ENCODE measurements around the gene ALKBH5.

ALKBH5 gene

GRCh38 chr17:18191236-18191667 lies 7.6 kb downstream of the ALKBH5 start:
- peak overlapping the region; percentile 39; the same call in 1 of the 2 replicates for H3K27ac ChIP-seq (ENCODE audit: extremely low read depth, low read depth, low read length)
- no peak overlapping the region for H3K4me3 ChIP-seq (ENCODE audit: low read depth, low read length)
- TF ChIP-seq, protein P1, sequence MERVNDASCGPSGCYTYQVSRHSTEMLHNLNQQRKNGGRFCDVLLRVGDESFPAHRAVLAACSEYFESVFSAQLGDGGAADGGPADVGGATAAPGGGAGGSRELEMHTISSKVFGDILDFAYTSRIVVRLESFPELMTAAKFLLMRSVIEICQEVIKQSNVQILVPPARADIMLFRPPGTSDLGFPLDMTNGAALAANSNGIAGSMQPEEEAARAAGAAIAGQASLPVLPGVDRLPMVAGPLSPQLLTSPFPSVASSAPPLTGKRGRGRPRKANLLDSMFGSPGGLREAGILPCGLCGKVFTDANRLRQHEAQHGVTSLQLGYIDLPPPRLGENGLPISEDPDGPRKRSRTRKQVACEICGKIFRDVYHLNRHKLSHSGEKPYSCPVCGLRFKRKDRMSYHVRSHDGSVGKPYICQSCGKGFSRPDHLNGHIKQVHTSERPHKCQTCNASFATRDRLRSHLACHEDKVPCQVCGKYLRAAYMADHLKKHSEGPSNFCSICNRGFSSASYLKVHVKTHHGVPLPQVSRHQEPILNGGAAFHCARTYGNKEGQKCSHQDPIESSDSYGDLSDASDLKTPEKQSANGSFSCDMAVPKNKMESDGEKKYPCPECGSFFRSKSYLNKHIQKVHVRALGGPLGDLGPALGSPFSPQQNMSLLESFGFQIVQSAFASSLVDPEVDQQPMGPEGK (tag by site-specific recombination; IDR thresholded peaks at IDR 0.05) = no peak
- TF ChIP-seq ZNF449 (tag by site-specific recombination; IDR thresholded peaks at IDR 0.05) = peak; percentile 92
- ChIA-PET POLR2A (interaction anchor here (1.6 to 3.2 kb wide), 2 partner anchors 8 to 9 kb away, joined by 5 to 24 read pairs; partner anchors contain the start of gene ALKBH5), CTCF (interaction anchor here (1.1 to 1.4 kb wide), 4 partner anchors 19 to 130 kb away, joined by 3 to 8 read pairs (median 4); no protein-coding TSS in a partner anchor)
- H3K36me3 ChIP-seq (ENCODE audit: control insufficient read depth in 2 of 2, insufficient read depth in 1 of 2, low read length in 2 of 2) = peaks cover 60 to 87% of the 10 kb centered on the region in 2 experiments
- peaks cover 33% of the 10 kb centered on the region for H3K4me1 ChIP-seq (ENCODE audit: control insufficient read depth, insufficient read depth, low read length)
- H3K9me3 ChIP-seq (ENCODE audit: control insufficient read depth, insufficient read depth, low read depth, low read length) = no peaks in the 10 kb centered on the region

DNA sequence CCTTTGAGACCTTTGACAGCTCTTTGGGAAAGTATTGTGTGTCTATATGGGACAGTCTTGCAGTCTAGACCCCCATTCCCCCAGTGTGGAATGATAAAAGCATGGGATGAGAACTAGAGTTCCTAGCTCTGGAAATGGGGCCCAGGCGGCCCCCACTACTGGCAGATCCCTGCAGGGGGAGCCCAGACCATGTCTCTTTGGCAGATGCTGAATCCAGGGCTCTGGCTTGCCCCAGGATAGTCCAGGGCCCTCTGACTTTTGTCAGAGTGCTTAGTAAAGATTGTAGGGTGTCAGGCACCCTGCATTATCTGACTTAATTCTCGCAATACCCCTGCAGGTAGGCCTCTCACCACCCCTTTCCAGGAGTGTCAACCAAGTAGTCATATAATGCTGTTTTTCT lies 8.3 kb downstream of the ALKBH5 start:
- CTCF ChIA-PET = interaction anchor here (0.9 to 2.0 kb wide), 6 partner anchors 11 to 129 kb away, joined by 3 to 9 read pairs (median 4); no protein-coding TSS in a partner anchor

More for the DNA sequence above, 8.3 kb downstream of the ALKBH5 start:
- H3K4me3 ChIP-seq (ENCODE audit: low read depth, low read length) = no peak overlapping the region
- H3K4me1 ChIP-seq (ENCODE audit: control insufficient read depth, insufficient read depth, low read length) = peaks cover 26% of the 10 kb centered on the region
- TF ChIP-seq CTCF (tag by site-specific recombination; IDR thresholded peaks at IDR 0.05) (0 out of 2 replicates have a peak, but pooled peaks have one; percentile 15), PRDM10 (tag by site-specific recombination; IDR thresholded peaks at IDR 0.05) (peak; percentile 92), ZNF701 (tag by site-specific recombination; IDR thresholded peaks at IDR 0.05) (no peak), ZNF677 (tag by site-specific recombination; IDR thresholded peaks at IDR 0.05) (no peak)
- POLR2A ChIA-PET = interaction anchor here (1.6 to 3.2 kb wide), 2 partner anchors 8 kb away, joined by 5 to 24 read pairs; partner anchors contain the start of gene ALKBH5
- peak overlapping the region; percentile 39; the same call in 1 of the 2 replicates for H3K27ac ChIP-seq (ENCODE audit: extremely low read depth, low read depth, low read length)
- no peaks in the 10 kb centered on the region for H3K9me3 ChIP-seq (ENCODE audit: control insufficient read depth, insufficient read depth, low read depth, low read length)
- peaks cover 65 to 87% of the 10 kb centered on the region in 2 experiments for H3K36me3 ChIP-seq (ENCODE audit: control insufficient read depth in 2 of 2, insufficient read depth in 1 of 2, low read length in 2 of 2)

All from HEK293 (cell line).